ENCODE results near the gene RBM27. TPM values are rescaled to one million over a fixed set of nuclear protein-coding genes. Genes with fewer than 3 reads are reported as not detected.

Gene RBM27
- total RNA-seq, 4 donors from 2014 or later, result 13.4 to 15.4 (median 13.9) TPM

DNA sequence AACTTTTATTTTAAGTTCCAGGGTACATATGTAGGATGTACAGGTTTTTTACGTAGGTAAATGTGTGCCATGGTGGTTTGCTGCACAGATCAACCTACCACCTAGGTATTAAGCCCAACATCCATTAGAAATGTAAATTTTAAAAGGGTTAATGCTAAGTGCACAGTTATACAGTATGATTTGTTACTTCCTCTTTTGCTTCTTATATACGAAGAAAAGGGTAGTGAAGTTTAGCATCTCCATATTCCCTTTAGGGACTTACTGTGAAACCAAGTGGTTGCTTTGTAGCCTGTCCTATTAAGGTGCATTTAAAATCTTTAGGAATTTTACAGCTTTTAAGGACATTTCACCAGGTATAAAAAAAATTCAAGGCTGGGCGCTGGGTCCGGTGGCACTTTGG, 46.4 kb downstream of the RBM27 start:
- in situ Hi-C loops (cut with MboI; ENCODE audit: low sequenced_read_pairs in 4 of 4), result no loop called here
- no peak for TF ChIP-seq POLR2A (IDR thresholded peaks at IDR 0.05)
- TF ChIP-seq, protein P1, sequence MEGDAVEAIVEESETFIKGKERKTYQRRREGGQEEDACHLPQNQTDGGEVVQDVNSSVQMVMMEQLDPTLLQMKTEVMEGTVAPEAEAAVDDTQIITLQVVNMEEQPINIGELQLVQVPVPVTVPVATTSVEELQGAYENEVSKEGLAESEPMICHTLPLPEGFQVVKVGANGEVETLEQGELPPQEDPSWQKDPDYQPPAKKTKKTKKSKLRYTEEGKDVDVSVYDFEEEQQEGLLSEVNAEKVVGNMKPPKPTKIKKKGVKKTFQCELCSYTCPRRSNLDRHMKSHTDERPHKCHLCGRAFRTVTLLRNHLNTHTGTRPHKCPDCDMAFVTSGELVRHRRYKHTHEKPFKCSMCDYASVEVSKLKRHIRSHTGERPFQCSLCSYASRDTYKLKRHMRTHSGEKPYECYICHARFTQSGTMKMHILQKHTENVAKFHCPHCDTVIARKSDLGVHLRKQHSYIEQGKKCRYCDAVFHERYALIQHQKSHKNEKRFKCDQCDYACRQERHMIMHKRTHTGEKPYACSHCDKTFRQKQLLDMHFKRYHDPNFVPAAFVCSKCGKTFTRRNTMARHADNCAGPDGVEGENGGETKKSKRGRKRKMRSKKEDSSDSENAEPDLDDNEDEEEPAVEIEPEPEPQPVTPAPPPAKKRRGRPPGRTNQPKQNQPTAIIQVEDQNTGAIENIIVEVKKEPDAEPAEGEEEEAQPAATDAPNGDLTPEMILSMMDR (IDR thresholded peaks at IDR 0.05 in 4 of 5, conservative IDR thresholded peaks at IDR 0.05 in 1 of 5), result no peak

More for the DNA sequence above, 46.4 kb downstream of the RBM27 start:
- intact Hi-C loops (cut with DNase I; ENCODE audit: low total_unique reads), result no loop called here
- H3K27ac ChIP-seq, result no peak overlapping the region
- H3K27me3 ChIP-seq, result no peaks in the 10 kb centered on the region
- DNase-seq (no peak), ATAC-seq (no peak)
- no peak overlapping the region for H3K4me3 ChIP-seq
- peaks cover 0 to 31% of the 10 kb centered on the region in 2 donors for H3K36me3 ChIP-seq
- H3K9me3 ChIP-seq, result no peaks in the 10 kb centered on the region
- H3K4me1 ChIP-seq, result no peaks in the 10 kb centered on the region

Other genes starting within 250 kb of the RBM27 start
- not detected for gene PLAC8L1, start 98.0 kb upstream of the RBM27 start, total RNA-seq
- gene LARS1, start 21.0 kb upstream of the RBM27 start, total RNA-seq, result 10 to 100 TPM; 77.0 to 83.1 (median 81.9) TPM
- gene POU4F3, start 135.2 kb downstream of the RBM27 start, total RNA-seq, result not detected
- 10 to 100 TPM; 18.0 to 53.9 (median 41.8) TPM for gene TCERG1, start 243.7 kb downstream of the RBM27 start, total RNA-seq

All from gastrocnemius medialis (tissue), 4 donors.